ENCODE results near the gene ZFYVE28. TPM values are rescaled to one million over a fixed set of nuclear protein-coding genes. Genes with fewer than 3 reads are reported as not detected.

Gene ZFYVE28
- total and polyA plus RNA-seq, 2 experiments from 2014 or later: 4.6 to 9.6 TPM

DNA sequence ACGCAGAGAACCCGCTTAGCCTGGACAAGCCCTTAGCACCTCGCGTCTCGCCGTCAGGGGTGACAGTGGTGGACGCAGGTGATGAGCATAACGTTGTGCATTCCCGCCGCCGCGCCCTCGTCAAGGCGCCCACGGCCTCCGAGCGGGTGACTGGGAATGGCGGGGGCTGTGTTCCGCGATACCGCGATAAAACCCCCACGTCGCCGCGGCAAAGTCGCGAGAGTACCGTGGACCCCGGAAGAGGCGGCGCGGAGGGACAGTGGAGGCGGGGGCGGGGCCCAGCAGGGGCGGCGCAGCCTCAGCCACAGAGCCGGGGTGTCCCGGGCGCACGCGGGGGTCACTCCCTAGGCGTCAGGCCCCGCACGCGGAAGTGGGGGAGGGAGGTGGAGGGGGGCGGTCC is 53.8 kb downstream of the ZFYVE28 start:
- Histone ChIP-seq H3K27ac (peak overlapping the region; percentile 24), H3K9ac (peak overlapping the region; percentile 90), H3K36me3 (ENCODE audit: low read depth) (no peaks in the 10 kb centered on the region), H3K9me2 (ENCODE audit: insufficient read depth) (no peaks in the 10 kb centered on the region), H3K9me3 (ENCODE audit: low read depth) (no peaks in the 10 kb centered on the region), H3F3A (ENCODE audit: insufficient read depth) (peaks cover 8% of the 10 kb centered on the region; the same call in 1 of the 2 replicates), H3K4me2 (ENCODE audit: unreplicated experiment) (peak overlapping the region; percentile 91), H3K27me3 (replicated peaks; ENCODE audit: insufficient read depth) (no peaks in the 10 kb centered on the region), H3K4me3 (peak overlapping the region; percentile 79), H3K79me2 (ENCODE audit: insufficient read depth) (no peaks in the 10 kb centered on the region), H3K4me1 (ENCODE audit: insufficient read depth) (0 out of 2 replicates have a peak, but pooled peaks cover 12% of the 10 kb centered on the region), H4K20me1 (ENCODE audit: insufficient read depth) (no peaks in the 10 kb centered on the region), H2AFZ (peak overlapping the region; percentile 89)
- 2% methylated on average over 42 to 47 of the region's 47 CpGs for WGBS, 2 experiments (ENCODE audit: low coverage in 1 of 2, low lambda C conversion rate in 2 of 2, missing lambda C conversion rate in 2 of 2)
- in situ Hi-C loops (cut with MboI): no loop called here
- DNase-seq: peak; percentile 92
- TF ChIP-seq EZH2phosphoT487 (IDR thresholded peaks at IDR 0.05; ENCODE audit: insufficient read depth, low read depth): no peak
- TF ChIP-seq EZH2 (IDR thresholded peaks at IDR 0.05; ENCODE audit: insufficient read depth, poor library complexity, severe bottlenecking): no peak

DNA sequence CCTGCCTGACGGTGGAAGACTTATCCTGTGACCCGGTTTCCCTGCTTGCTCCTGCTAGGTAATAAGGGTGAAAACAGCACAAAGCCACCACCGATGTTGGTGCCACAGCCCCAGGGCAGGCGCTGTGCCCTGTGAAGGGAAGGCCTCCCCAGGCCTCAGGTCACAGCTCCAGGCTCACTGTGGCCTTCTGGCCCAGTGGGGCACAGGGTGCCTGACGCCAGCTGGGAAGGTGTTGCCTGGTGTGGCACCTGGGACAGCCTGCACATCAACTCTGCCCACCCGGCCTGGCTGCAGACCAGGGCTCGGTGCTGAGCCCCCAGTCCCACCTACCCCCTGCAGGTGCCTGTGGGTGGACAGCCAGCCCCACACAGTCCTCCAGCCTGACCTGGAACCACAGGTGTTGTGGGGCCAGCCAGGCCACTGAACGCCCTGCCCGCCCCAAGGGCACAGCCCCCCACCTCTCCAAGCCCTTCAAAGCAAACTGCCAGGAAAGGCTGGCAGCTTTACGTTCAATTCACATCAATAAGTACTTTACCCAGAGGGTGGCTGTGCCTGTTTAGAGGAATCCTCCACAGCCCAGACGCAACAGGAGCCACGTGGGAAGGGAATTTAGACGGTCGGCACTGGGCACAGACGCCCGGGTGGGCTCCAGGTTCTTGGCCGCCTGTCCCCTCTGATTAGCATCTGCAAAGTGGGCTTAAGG is 54.3 kb downstream of the ZFYVE28 start:
- Histone ChIP-seq H3K9me2 (ENCODE audit: insufficient read depth) (no peaks in the 10 kb centered on the region), H3K4me3 (peak overlapping the region; percentile 79), H2AFZ (peak overlapping the region; percentile 89), H3F3A (ENCODE audit: insufficient read depth) (peaks cover 8% of the 10 kb centered on the region; the same call in 1 of the 2 replicates), H3K79me2 (ENCODE audit: insufficient read depth) (no peaks in the 10 kb centered on the region), H3K27me3 (replicated peaks; ENCODE audit: insufficient read depth) (no peaks in the 10 kb centered on the region), H3K4me1 (ENCODE audit: insufficient read depth) (0 out of 2 replicates have a peak, but pooled peaks cover 12% of the 10 kb centered on the region), H3K9me3 (ENCODE audit: low read depth) (no peaks in the 10 kb centered on the region), H3K36me3 (ENCODE audit: low read depth) (no peaks in the 10 kb centered on the region), H3K4me2 (ENCODE audit: unreplicated experiment) (peak overlapping the region; percentile 91), H3K27ac (peak overlapping the region; percentile 24), H4K20me1 (ENCODE audit: insufficient read depth) (no peaks in the 10 kb centered on the region), H3K9ac (peak overlapping the region; percentile 90)
- in situ Hi-C loops (cut with MboI): no loop called here
- no peak for TF ChIP-seq EZH2phosphoT487 (IDR thresholded peaks at IDR 0.05; ENCODE audit: insufficient read depth, low read depth)
- TF ChIP-seq EZH2 (IDR thresholded peaks at IDR 0.05; ENCODE audit: insufficient read depth, poor library complexity, severe bottlenecking): no peak
- peak; percentile 9 for DNase-seq
- 43 to 49% methylated on average over 15 to 17 of the region's 17 CpGs for WGBS, 2 experiments (ENCODE audit: low coverage in 1 of 2, low lambda C conversion rate in 2 of 2, missing lambda C conversion rate in 2 of 2)

DNA sequence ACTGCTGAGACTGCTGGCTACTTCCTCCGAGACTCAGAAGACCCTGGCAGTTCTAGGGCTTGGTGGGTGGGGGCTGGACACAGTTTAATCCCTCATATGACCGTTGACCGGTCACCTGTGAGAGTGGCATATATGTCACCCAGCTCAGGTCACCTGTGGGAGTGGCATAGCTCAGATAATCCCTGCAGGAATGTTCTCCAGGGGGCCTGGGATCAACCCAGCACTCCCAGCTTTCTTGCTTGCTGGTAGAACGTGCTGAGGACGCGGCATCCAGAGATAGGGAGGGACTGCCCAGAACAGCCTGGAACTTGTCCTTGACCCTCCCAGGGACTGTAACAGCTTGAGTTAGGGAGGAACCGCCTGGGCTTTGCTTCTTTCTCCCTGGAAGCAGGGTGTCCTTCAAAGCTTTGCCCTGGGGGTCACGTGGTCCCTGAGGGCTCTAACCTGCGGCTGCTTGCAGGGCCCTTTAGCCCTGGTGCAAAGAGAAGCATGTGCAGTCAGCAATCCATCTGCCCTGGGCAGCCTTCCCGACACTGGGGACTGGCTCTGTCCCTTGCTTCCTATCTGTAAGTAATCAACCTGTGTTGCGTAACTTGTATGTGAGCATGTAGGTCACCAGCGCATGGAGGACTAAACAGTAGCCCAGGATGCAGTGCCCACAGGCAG is 55.3 kb downstream of the ZFYVE28 start:
- Histone ChIP-seq H3K4me2 (ENCODE audit: unreplicated experiment) (peak overlapping the region; percentile 91), H3K27me3 (replicated peaks; ENCODE audit: insufficient read depth) (no peaks in the 10 kb centered on the region), H3K4me1 (ENCODE audit: insufficient read depth) (0 out of 2 replicates have a peak, but pooled peaks cover 12% of the 10 kb centered on the region), H3F3A (ENCODE audit: insufficient read depth) (peaks cover 8% of the 10 kb centered on the region; the same call in 1 of the 2 replicates), H2AFZ (no peak overlapping the region), H3K9me3 (ENCODE audit: low read depth) (no peaks in the 10 kb centered on the region), H3K36me3 (ENCODE audit: low read depth) (no peaks in the 10 kb centered on the region), H3K9ac (peak overlapping the region; percentile 90; the same call in 1 of the 2 replicates), H4K20me1 (ENCODE audit: insufficient read depth) (no peaks in the 10 kb centered on the region), H3K9me2 (ENCODE audit: insufficient read depth) (no peaks in the 10 kb centered on the region), H3K27ac (no peak overlapping the region), H3K4me3 (peak overlapping the region; percentile 79; the same call in 1 of the 2 replicates), H3K79me2 (ENCODE audit: insufficient read depth) (no peaks in the 10 kb centered on the region)
- TF ChIP-seq EZH2phosphoT487 (IDR thresholded peaks at IDR 0.05; ENCODE audit: insufficient read depth, low read depth) (no peak), EZH2 (IDR thresholded peaks at IDR 0.05; ENCODE audit: insufficient read depth, poor library complexity, severe bottlenecking) (no peak)
- WGBS, 2 experiments (ENCODE audit: low coverage in 1 of 2, low lambda C conversion rate in 2 of 2, missing lambda C conversion rate in 2 of 2): 46 to 54% methylated on average over 12 of the region's 12 CpGs
- in situ Hi-C loops (cut with MboI): no loop called here
- DNase-seq: peak; percentile 65

DNA sequence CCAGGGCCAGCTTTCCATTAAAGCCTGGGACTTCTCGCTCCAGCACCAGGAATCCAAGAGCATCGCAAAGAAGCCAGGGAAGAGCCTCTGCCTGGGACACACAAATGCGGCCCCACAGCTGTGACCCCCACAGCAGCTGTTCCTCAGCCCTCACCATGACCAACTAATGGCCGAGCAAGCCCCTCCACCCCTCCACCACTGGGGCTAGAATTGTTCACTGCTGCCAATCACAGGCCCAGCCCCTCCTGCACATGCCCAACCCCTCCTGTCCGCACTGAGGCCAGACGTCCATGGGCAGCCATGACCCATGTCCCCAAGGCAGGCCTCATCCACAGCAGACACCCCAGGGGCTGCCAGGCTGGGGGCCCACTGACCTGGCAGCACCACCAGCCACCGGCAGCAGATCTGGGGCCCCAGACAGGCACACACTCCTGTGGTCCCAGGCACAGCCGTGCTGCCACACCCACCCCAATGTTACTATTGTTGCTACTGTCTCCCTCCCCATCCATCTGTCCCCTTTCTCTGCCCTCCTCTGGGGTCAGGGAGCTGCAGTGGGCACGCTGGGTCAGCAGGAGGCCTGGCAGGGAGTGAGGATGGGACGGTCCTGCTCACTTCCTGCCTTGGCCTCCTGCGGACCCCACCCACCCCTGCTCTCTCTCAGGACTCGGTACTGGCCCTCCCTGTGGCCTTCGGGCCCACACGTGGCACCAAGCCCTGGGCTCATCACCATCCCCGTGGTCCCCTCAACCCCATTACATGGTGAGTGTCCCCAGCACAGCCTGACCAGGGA is 56.0 kb downstream of the ZFYVE28 start:
- DNase-seq: no peak
- Histone ChIP-seq H3K4me2 (ENCODE audit: unreplicated experiment) (no peak overlapping the region), H2AFZ (no peak overlapping the region), H3K36me3 (ENCODE audit: low read depth) (no peaks in the 10 kb centered on the region), H3K9me2 (ENCODE audit: insufficient read depth) (no peaks in the 10 kb centered on the region), H3K4me3 (no peak overlapping the region), H3K9ac (no peak overlapping the region), H3K27ac (no peak overlapping the region), H4K20me1 (ENCODE audit: insufficient read depth) (no peaks in the 10 kb centered on the region), H3K4me1 (ENCODE audit: insufficient read depth) (0 out of 2 replicates have a peak, but pooled peaks cover 12% of the 10 kb centered on the region), H3K27me3 (replicated peaks; ENCODE audit: insufficient read depth) (no peaks in the 10 kb centered on the region), H3K9me3 (ENCODE audit: low read depth) (no peaks in the 10 kb centered on the region), H3F3A (ENCODE audit: insufficient read depth) (peaks cover 8% of the 10 kb centered on the region; the same call in 1 of the 2 replicates), H3K79me2 (ENCODE audit: insufficient read depth) (no peaks in the 10 kb centered on the region)
- WGBS, 2 experiments (ENCODE audit: low coverage in 1 of 2, low lambda C conversion rate in 2 of 2, missing lambda C conversion rate in 2 of 2): 70 to 71% methylated on average over 14 to 15 of the region's 15 CpGs
- in situ Hi-C loops (cut with MboI): no loop called here
- TF ChIP-seq EZH2phosphoT487 (IDR thresholded peaks at IDR 0.05; ENCODE audit: insufficient read depth, low read depth): no peak
